ENCODE measurements around the gene SLC1A6.
"Not testable (repeated sequence)": the region's sequence is repeated elsewhere in the genome, so short reads cannot be mapped to it uniquely, and the experiment has no call there.

GRCh38 chr19:15018836-15019235, 39.2 kb upstream of the SLC1A6 start:
- TF ChIP-seq CTCF (conservative IDR thresholded peaks at IDR 0.05 in 1 of 2, IDR thresholded peaks at IDR 0.05 in 1 of 2; ENCODE audit: extremely low read depth in 1 of 2, insufficient read depth in 1 of 2, low read depth in 1 of 2, low read length in 2 of 2); EZH2 (IDR thresholded peaks at IDR 0.05; ENCODE audit: borderline replicate concordance, low read length): not testable (repeated sequence)
